Stomach (tissue), 9 donors: ENCODE data around the gene COBL. TPM values are rescaled to one million over a fixed set of nuclear protein-coding genes. Genes with fewer than 3 reads are reported as not detected.

Experiments used
- DNase-seq, 2 donors: peaks; one replicate each; pipeline versions ENCODE4 v3.0.0 to v3.0.0-alpha.2; 2013 to 2019
- H3K27ac ChIP-seq, 5 donors: fragments of 200-600 bp in 4 of 5; sonication (generic) in 4 of 5; one replicate each; pipeline ENCODE4 v1.5.1; 2013 to 2019; ENCODE audit warnings: mild to moderate bottlenecking in 1 of 5, moderate library complexity in 1 of 5
- H3K27me3 ChIP-seq, 3 donors: fragments of 200-600 bp; sonication (generic); one replicate each; pipeline ENCODE4 v1.5.1; 2017 to 2019; ENCODE audit warnings: mixed run types in 1 of 3
- H3K36me3 ChIP-seq, 4 donors: fragments of 200-600 bp; sonication (generic); 1 replicate in 3 of 4; 2 replicates in 1 of 4; pipeline ENCODE4 v1.5.1; 2016 to 2019
- H3K4me1 ChIP-seq, 4 donors: fragments of 200-600 bp; sonication (generic); one replicate each; pipeline ENCODE4 v1.5.1; 2016 to 2019
- H3K4me3 ChIP-seq, 4 donors: fragments of 200-600 bp; sonication (generic) in 3 of 4; one replicate each; pipeline ENCODE4 v1.5.1; 2016 to 2019; ENCODE audit warnings: mild to moderate bottlenecking in 1 of 4
- H3K9me3 ChIP-seq, 4 donors: fragments of 200-600 bp; sonication (generic); one replicate each; pipeline ENCODE4 v1.5.1; 2016 to 2019
- EP300 ChIP-seq: sonication (generic); formaldehyde crosslinking; IDR thresholded peaks from one replicate; pipeline ENCODE4 v1.6.1; 2017; ENCODE audit warnings: antibody characterized with exemption
- POLR2A ChIP-seq, 4 donors: fragments of 450-650 bp; IDR thresholded peaks; one replicate each; pipeline ENCODE4 v1.6.1; 2016; ENCODE audit warnings: antibody characterized with exemption in 4 of 4, control low read depth in 2 of 4, mild to moderate bottlenecking in 1 of 4, moderate library complexity in 1 of 4
- POLR2AphosphoS5 ChIP-seq, 3 donors: sonication (generic); formaldehyde crosslinking; IDR thresholded peaks; one replicate each; pipeline ENCODE4 v1.6.1; 2016; ENCODE audit warnings: antibody characterized with exemption in 3 of 3
- WGBS, 5 donors: extraction: QIAGEN DNeasy Blood & Tissue Kit in 3 of 5; methylation state at CpG; one replicate each; pipeline versions ENCODE4 v1.1.5 to v1.1.7; 2013 to 2018; 5-methylcytosine and 5-hydroxymethylcytosine counted together
- intact Hi-C: fragments of 100-400 bp; cut with DNase I; formaldehyde crosslinking; loops from one replicate; pipeline ENCODE4 v1.15.1; 2023; ENCODE audit warnings: low total_unique reads
- polyA plus RNA-seq, 3 donors: library from polyadenylated mRNA; stranded (reverse); fragments of 200-250 nt; gene quantifications; one replicate each; pipeline ENCODE4 v1.2.3, GENCODE V29; 2013
- total RNA-seq, 5 donors: library from RNA; depleted of rRNA; stranded (reverse); fragments of >200 nt; gene quantifications; one replicate each; pipeline versions ENCODE4 v1.1.0 to v1.2.3, GENCODE V29; 2014 to 2016
- TF ChIP-seq, protein P1 (sequence below), 7 experiments: fragments of 450-650 bp in 4 of 7; fragments of 200-600 bp in 3 of 7; sonication (generic) in 3 of 7; IDR thresholded peaks; one replicate each; pipeline ENCODE4 v1.5.1; 2016 to 2019; ENCODE audit warnings: antibody characterized with exemption in 7 of 7, control low read depth in 2 of 7, mild to moderate bottlenecking in 1 of 7
- donor health status: healthy with polysubstance abuse.
- donor health status: Bipolar disorder and iron deficiency.
- donor health status: healthy.

COBL gene
- total and polyA plus RNA-seq, 8 donors = 4.9 to 79.9 (median 16.0) TPM

DNA sequence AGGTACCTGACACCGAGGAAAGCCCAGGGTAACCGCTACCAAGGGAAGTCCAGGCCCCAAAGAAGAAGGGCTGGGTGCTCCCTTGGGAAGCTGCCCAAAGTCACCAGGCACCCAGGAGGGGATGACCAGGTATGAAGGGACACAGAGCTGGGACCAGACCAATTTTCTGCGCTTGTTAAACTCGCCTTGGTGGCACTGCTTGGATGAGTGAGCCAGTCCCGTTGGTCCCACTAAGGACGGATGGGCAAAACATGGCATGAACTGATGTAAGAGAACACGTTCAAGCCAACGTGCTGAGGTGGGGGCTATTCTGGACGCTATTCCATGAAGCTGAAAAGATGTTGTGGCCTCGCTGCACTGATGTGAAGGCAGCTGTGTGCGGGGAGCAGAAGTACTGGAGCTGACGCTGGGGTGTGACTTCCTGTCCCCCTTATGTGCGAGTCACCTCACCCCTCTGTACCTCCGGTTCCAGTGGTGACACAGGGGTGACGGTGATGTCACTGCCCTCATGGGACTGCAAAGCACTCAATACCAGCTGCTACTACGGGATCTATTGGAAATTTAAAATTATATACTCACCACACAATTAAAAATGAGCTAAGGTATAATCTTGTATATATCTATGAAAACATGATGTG is 73.6 kb downstream of the COBL start:
- WGBS, 5 donors = 83 to 93% (median 87%) methylated on average over 16 of the region's 16 CpGs
- Histone ChIP-seq H3K27me3 (no peaks in the 10 kb centered on the region), H3K4me1 (peaks cover 0 to 25% (median 8%) of the 10 kb centered on the region in 4 donors), H3K4me3 (no peak overlapping the region), H3K9me3 (no peaks in the 10 kb centered on the region), H3K36me3 (no peaks in the 10 kb centered on the region), H3K27ac (no peak overlapping the region)
- no peak for DNase-seq
- TF ChIP-seq POLR2AphosphoS5 (IDR thresholded peaks at IDR 0.05) (no peak), EP300 (no peak), POLR2A (IDR thresholded peaks at IDR 0.05) (no peak)
- intact Hi-C loops = no loop called here

- H3K9me3 ChIP-seq = no peaks in the 10 kb centered on the region
- no peaks in the 10 kb centered on the region for H3K27me3 ChIP-seq
- no peak for DNase-seq
- no peaks in the 10 kb centered on the region for H3K36me3 ChIP-seq
- intact Hi-C loops = no loop called here
- H3K4me1 ChIP-seq = peaks cover 0 to 31% (median 13%) of the 10 kb centered on the region in 4 donors
- H3K4me3 ChIP-seq = no peak overlapping the region
- no peak for TF ChIP-seq POLR2AphosphoS5 (IDR thresholded peaks at IDR 0.05)
- TF ChIP-seq, protein P1, sequence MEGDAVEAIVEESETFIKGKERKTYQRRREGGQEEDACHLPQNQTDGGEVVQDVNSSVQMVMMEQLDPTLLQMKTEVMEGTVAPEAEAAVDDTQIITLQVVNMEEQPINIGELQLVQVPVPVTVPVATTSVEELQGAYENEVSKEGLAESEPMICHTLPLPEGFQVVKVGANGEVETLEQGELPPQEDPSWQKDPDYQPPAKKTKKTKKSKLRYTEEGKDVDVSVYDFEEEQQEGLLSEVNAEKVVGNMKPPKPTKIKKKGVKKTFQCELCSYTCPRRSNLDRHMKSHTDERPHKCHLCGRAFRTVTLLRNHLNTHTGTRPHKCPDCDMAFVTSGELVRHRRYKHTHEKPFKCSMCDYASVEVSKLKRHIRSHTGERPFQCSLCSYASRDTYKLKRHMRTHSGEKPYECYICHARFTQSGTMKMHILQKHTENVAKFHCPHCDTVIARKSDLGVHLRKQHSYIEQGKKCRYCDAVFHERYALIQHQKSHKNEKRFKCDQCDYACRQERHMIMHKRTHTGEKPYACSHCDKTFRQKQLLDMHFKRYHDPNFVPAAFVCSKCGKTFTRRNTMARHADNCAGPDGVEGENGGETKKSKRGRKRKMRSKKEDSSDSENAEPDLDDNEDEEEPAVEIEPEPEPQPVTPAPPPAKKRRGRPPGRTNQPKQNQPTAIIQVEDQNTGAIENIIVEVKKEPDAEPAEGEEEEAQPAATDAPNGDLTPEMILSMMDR (IDR thresholded peaks at IDR 0.05) = no peak
- TF ChIP-seq EP300 = no peak
- no peak for TF ChIP-seq POLR2A (IDR thresholded peaks at IDR 0.05)
- no peak overlapping the region for H3K27ac ChIP-seq
- WGBS, 5 donors = 82 to 96% (median 88%) methylated on average over 5 of the region's 5 CpGs
Observed at GRCh38 chr7:51242007-51242691, 74.5 kb downstream of the COBL start.

GRCh38 chr7:51240868-51241267 is 75.7 kb downstream of the COBL start:
- H3K4me3 ChIP-seq = no peak overlapping the region
- H3K36me3 ChIP-seq = no peaks in the 10 kb centered on the region
- 65 to 77% (median 71%) methylated on average over 4 of the region's 4 CpGs for WGBS, 5 donors
- H3K9me3 ChIP-seq = no peaks in the 10 kb centered on the region
- H3K4me1 ChIP-seq = peaks cover 0 to 22% (median 10%) of the 10 kb centered on the region in 4 donors
- DNase-seq = no peak
- no peaks in the 10 kb centered on the region for H3K27me3 ChIP-seq
- TF ChIP-seq, protein P1 (IDR thresholded peaks at IDR 0.05) = no peak
- TF ChIP-seq POLR2AphosphoS5 (IDR thresholded peaks at IDR 0.05) = no peak
- intact Hi-C loops = no loop called here
- no peak overlapping the region for H3K27ac ChIP-seq

- TF ChIP-seq POLR2A (IDR thresholded peaks at IDR 0.05) (no peak), EP300 (no peak), POLR2AphosphoS5 (IDR thresholded peaks at IDR 0.05) (no peak)
- TF ChIP-seq, protein P1 (IDR thresholded peaks at IDR 0.05) = no peak
- WGBS, 5 donors = 71 to 80% (median 74%) methylated on average over 3 of the region's 3 CpGs
- intact Hi-C loops = no loop called here
- Histone ChIP-seq H3K27ac (no peak overlapping the region), H3K4me1 (peaks cover 0 to 17% (median 10%) of the 10 kb centered on the region in 4 donors), H3K27me3 (no peaks in the 10 kb centered on the region), H3K36me3 (no peaks in the 10 kb centered on the region), H3K9me3 (no peaks in the 10 kb centered on the region), H3K4me3 (no peak overlapping the region)
- no peak for DNase-seq
Observed at GRCh38 chr7:51239691-51240090, 76.9 kb downstream of the COBL start.
